Type B pancreatic cell (in vitro differentiated cells): ENCODE results near the gene SMPD3. TPM values are rescaled to one million over a fixed set of nuclear protein-coding genes. Genes with fewer than 3 reads are reported as not detected.

Source experiments
- DNase-seq: peaks from one replicate; pipeline ENCODE4 v3.0.0; 2021; ENCODE audit warnings: mixed read lengths; ENCODE audit not compliant: unreplicated experiment; ENCODE audit errors: extremely low spot score
- H3K27ac Mint-ChIP-seq: 2 replicates; pipeline ENCODE4 v1.8.0; 2021; ENCODE audit warnings: mild to moderate bottlenecking, mixed read lengths
- H3K27me3 Mint-ChIP-seq: 2 replicates; pipeline ENCODE4 v1.8.0; 2021; ENCODE audit warnings: mixed read lengths
- H3K36me3 Mint-ChIP-seq: 2 replicates; pipeline ENCODE4 v1.8.0; 2021; ENCODE audit warnings: mixed read lengths
- H3K4me1 Mint-ChIP-seq: one replicate; pipeline ENCODE4 v1.8.0; 2021; ENCODE audit warnings: mixed read lengths; ENCODE audit not compliant: unreplicated experiment
- H3K4me3 Mint-ChIP-seq: 2 replicates; pipeline ENCODE4 v1.8.0; 2021; ENCODE audit warnings: mild to moderate bottlenecking, mixed read lengths
- H3K9me3 Mint-ChIP-seq: 2 replicates; pipeline ENCODE4 v1.8.0; 2021; ENCODE audit warnings: mixed read lengths
- total RNA-seq: library from RNA; stranded (reverse); gene quantifications from 2 replicates; pipeline ENCODE4 v1.2.1, GENCODE V29; 2021; ENCODE audit warnings: low replicate concordance
- TF ChIP-seq, protein P1 (sequence below): fragments of 200-600 bp; sonication (generic); conservative IDR thresholded peaks from 2 replicates; pipeline ENCODE4 v1.5.0; 2021; ENCODE audit warnings: antibody characterized with exemption, mild to moderate bottlenecking

The SMPD3 gene
- total RNA-seq, 1 donor from 2014 or later, result 4.5 TPM

GRCh38 chr16:68343137-68343536 is 105.2 kb downstream of the SMPD3 start:
- peaks cover 26% of the 10 kb centered on the region for H3K36me3 Mint-ChIP-seq

DNA sequence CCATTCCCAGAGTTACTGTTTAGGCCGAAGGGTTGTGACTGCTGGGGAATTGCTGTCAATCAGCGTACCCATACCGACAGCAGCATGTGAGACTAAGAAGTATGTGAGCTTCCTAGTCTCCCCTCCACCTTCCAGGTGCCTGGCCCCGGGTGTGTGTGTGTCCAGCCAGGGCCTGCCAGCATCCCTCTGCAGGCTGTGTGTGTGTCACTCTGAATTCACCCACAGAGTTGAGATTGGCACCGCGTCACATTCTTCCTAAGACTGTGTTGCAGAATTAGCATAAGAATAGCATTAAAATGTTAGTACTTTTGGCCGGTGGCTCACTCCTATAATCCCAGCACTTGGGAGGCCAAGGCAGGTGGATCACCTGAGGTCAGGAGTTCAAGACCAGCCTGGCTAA is 105.7 kb downstream of the SMPD3 start:
- H3K27ac Mint-ChIP-seq, result no peak overlapping the region
- DNase-seq, result no peak
- no peak overlapping the region for H3K4me3 Mint-ChIP-seq
- TF ChIP-seq, protein P1, sequence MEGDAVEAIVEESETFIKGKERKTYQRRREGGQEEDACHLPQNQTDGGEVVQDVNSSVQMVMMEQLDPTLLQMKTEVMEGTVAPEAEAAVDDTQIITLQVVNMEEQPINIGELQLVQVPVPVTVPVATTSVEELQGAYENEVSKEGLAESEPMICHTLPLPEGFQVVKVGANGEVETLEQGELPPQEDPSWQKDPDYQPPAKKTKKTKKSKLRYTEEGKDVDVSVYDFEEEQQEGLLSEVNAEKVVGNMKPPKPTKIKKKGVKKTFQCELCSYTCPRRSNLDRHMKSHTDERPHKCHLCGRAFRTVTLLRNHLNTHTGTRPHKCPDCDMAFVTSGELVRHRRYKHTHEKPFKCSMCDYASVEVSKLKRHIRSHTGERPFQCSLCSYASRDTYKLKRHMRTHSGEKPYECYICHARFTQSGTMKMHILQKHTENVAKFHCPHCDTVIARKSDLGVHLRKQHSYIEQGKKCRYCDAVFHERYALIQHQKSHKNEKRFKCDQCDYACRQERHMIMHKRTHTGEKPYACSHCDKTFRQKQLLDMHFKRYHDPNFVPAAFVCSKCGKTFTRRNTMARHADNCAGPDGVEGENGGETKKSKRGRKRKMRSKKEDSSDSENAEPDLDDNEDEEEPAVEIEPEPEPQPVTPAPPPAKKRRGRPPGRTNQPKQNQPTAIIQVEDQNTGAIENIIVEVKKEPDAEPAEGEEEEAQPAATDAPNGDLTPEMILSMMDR, result no peak
- peaks cover 25% of the 10 kb centered on the region for H3K36me3 Mint-ChIP-seq
- no peaks in the 10 kb centered on the region for H3K27me3 Mint-ChIP-seq
- no peaks in the 10 kb centered on the region for H3K4me1 Mint-ChIP-seq
- H3K9me3 Mint-ChIP-seq, result no peaks in the 10 kb centered on the region

More at GRCh38 chr16:68343137-68343536, 105.2 kb downstream of the SMPD3 start:
- no peak overlapping the region for H3K27ac Mint-ChIP-seq
- TF ChIP-seq, protein P1, result no peak
- H3K4me3 Mint-ChIP-seq, result no peak overlapping the region
- no peak for DNase-seq
- no peaks in the 10 kb centered on the region for H3K4me1 Mint-ChIP-seq
- H3K27me3 Mint-ChIP-seq, result no peaks in the 10 kb centered on the region
- H3K9me3 Mint-ChIP-seq, result no peaks in the 10 kb centered on the region

GRCh38 chr16:68339214-68339613 is 109.1 kb downstream of the SMPD3 start:
- Mint-ChIP-seq H3K36me3 (peaks cover 26% of the 10 kb centered on the region), H3K9me3 (no peaks in the 10 kb centered on the region)

DNA sequence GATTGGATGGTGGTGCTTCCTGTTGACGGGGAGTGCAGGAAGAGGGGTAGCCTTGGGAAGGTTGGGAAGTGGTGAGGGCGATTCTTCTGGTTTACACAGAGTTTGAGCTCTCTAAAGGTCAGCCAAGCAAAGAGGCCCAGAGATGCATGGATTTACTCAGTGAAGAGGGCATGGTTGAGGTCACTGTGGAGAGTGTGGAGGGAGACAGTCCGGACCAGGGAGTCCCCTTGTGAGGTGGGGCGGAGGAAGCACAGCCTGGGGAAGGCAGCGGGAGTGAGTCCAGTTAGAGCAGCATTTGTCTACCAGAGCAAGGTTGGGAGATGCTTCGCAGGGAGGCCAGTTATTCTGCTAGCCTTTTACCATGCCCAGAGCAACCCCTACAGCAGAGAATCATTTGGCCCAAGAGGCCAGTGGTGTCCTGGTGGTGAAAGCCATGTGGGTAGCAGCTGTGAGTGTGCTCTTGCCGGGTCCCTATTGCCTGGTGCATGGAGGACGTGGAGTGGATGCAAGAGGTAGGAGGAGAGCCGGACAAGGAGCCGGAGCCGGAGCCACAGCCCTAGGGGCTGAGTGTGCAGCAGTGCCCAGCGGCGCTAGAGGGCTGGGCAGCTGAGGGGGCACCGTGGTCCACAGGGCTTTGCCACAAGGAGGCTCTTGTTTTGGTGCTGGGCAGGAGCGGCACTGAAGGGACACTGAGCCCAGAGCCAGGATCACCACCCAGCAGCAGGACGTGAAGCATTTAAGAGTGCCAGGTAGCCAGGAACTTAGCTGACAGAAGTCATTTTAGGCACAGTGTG is 109.8 kb downstream of the SMPD3 start:
- H3K27ac Mint-ChIP-seq, result no peak overlapping the region
- peaks cover 25% of the 10 kb centered on the region for H3K36me3 Mint-ChIP-seq
- no peaks in the 10 kb centered on the region for H3K4me1 Mint-ChIP-seq
- TF ChIP-seq, protein P1, result no peak
- H3K4me3 Mint-ChIP-seq, result no peak overlapping the region
- H3K9me3 Mint-ChIP-seq, result no peaks in the 10 kb centered on the region
- no peaks in the 10 kb centered on the region for H3K27me3 Mint-ChIP-seq
- DNase-seq, result no peak

More at GRCh38 chr16:68339214-68339613, 109.1 kb downstream of the SMPD3 start:
- no peak for DNase-seq
- no peaks in the 10 kb centered on the region for H3K4me1 Mint-ChIP-seq
- H3K4me3 Mint-ChIP-seq, result no peak overlapping the region
- no peak overlapping the region for H3K27ac Mint-ChIP-seq
- TF ChIP-seq, protein P1, result no peak
- no peaks in the 10 kb centered on the region for H3K27me3 Mint-ChIP-seq

DNA sequence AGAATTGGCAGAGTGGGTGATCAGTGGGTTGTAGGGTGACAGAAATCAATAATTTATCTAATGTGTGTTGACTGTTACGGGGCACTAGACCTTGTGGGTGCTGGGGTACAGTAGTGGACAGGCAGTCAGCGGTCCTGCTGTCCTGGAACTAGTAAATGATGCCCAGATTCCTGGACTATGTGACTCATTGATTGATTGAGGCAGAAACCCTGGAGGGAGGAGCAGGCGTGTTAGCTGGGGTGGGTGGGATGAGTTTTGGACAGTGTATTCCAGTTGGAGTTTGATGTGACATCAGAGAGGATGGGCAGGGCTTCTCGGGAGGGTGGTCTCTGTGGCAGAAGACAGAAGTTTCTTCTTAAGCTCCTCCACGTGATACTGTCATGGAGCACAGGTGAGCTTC is 113.1 kb downstream of the SMPD3 start:
- H3K4me1 Mint-ChIP-seq, result peaks cover 12% of the 10 kb centered on the region
- TF ChIP-seq, protein P1, result no peak
- peaks cover 13% of the 10 kb centered on the region for H3K36me3 Mint-ChIP-seq
- peak overlapping the region; percentile 30 for H3K27ac Mint-ChIP-seq
- H3K27me3 Mint-ChIP-seq, result no peaks in the 10 kb centered on the region
- H3K9me3 Mint-ChIP-seq, result no peaks in the 10 kb centered on the region
- H3K4me3 Mint-ChIP-seq, result no peak overlapping the region
- DNase-seq, result no peak
